Trophoblast cell (in vitro differentiated cells and primary cell): Measurements from ENCODE around the gene PDE4B.

Experiments used
- DNase-seq, 2 donors: peaks; one replicate each; pipeline ENCODE4 v3.0.0-alpha.2; 2016
- H2AFZ ChIP-seq: 2 replicates; pipeline ENCODE4 v1.6.1; 2013; ENCODE audit warnings: low read length, moderate library complexity, mild to moderate bottlenecking; ENCODE audit not compliant: insufficient read depth, poor library complexity
- H2AK5ac ChIP-seq: 2 replicates; pipeline ENCODE4 v1.6.1; 2013; ENCODE audit warnings: mild to moderate bottlenecking, low read length
- H2BK120ac ChIP-seq: 2 replicates; pipeline ENCODE4 v1.6.1; 2013; ENCODE audit warnings: low read length, mild to moderate bottlenecking, moderate library complexity; ENCODE audit not compliant: insufficient read depth, poor library complexity
- H2BK12ac ChIP-seq: 2 replicates; pipeline ENCODE4 v1.6.1; 2013; ENCODE audit warnings: mild to moderate bottlenecking, low read length, moderate library complexity
- H2BK5ac ChIP-seq: 2 replicates; pipeline ENCODE4 v1.6.1; 2013; ENCODE audit warnings: low read length, low read depth, moderate library complexity, mild to moderate bottlenecking; ENCODE audit not compliant: poor library complexity
- H3K14ac ChIP-seq: 2 replicates; pipeline ENCODE4 v1.6.1; 2013; ENCODE audit warnings: mild to moderate bottlenecking, low read length
- H3K18ac ChIP-seq: 2 replicates; pipeline ENCODE4 v1.6.1; 2013; ENCODE audit warnings: mild to moderate bottlenecking, low read length
- H3K23ac ChIP-seq: 2 replicates; pipeline ENCODE4 v1.6.1; 2013; ENCODE audit warnings: low read length
- H3K27ac ChIP-seq: 2 replicates; pipeline ENCODE4 v1.5.1; 2013; ENCODE audit warnings: low read depth, mild to moderate bottlenecking, inconsistent platforms, low read length, moderate library complexity
- H3K27me3 ChIP-seq: 2 replicates; pipeline ENCODE4 v1.6.1; 2013; ENCODE audit warnings: inconsistent platforms, mild to moderate bottlenecking, low read length, moderate library complexity; ENCODE audit not compliant: insufficient read depth
- H3K36me3 ChIP-seq, 2 experiments: 1 replicate in 1 of 2; 2 replicates in 1 of 2; pipeline ENCODE4 v1.6.1; 2013; ENCODE audit warnings: low read length in 2 of 2, mild to moderate bottlenecking in 2 of 2, moderate library complexity in 1 of 2; ENCODE audit not compliant: insufficient read depth in 2 of 2, control insufficient read depth in 1 of 2
- H3K4ac ChIP-seq: 2 replicates; pipeline ENCODE4 v1.6.1; 2013; ENCODE audit warnings: low read depth, mild to moderate bottlenecking, low read length, moderate library complexity
- H3K4me1 ChIP-seq, 2 experiments: 1 replicate in 1 of 2; 2 replicates in 1 of 2; pipeline ENCODE4 v1.6.1; 2013; ENCODE audit warnings: low read length in 2 of 2, mild to moderate bottlenecking in 2 of 2, moderate library complexity in 1 of 2; ENCODE audit not compliant: insufficient read depth in 2 of 2, control insufficient read depth in 1 of 2
- H3K4me2 ChIP-seq: 2 replicates; pipeline ENCODE4 v1.6.1; 2013; ENCODE audit warnings: inconsistent platforms, mild to moderate bottlenecking, low read length, moderate library complexity
- H3K4me3 ChIP-seq: 2 replicates; pipeline ENCODE4 v1.5.1; 2013; ENCODE audit warnings: mild to moderate bottlenecking, low read depth, low read length, inconsistent platforms
- H3K79me1 ChIP-seq: one replicate; pipeline ENCODE4 v1.6.1; 2013; ENCODE audit warnings: low read length
- H3K79me2 ChIP-seq: 2 replicates; pipeline ENCODE4 v1.6.1; 2013; ENCODE audit warnings: low read length, mild to moderate bottlenecking; ENCODE audit not compliant: control insufficient read depth, insufficient read depth, poor library complexity
- H3K9ac ChIP-seq: 2 replicates; pipeline ENCODE4 v1.6.1; 2013; ENCODE audit warnings: mild to moderate bottlenecking, low read length
- H3K9me3 ChIP-seq: 2 replicates; pipeline ENCODE4 v1.6.1; 2013; ENCODE audit warnings: low read depth, mild to moderate bottlenecking, control low read depth, inconsistent platforms, low read length; ENCODE audit not compliant: insufficient read depth
- H4K12ac ChIP-seq: 2 replicates; pipeline ENCODE4 v1.6.1; 2013; ENCODE audit warnings: low read depth, mild to moderate bottlenecking, low read length, moderate library complexity
- H4K8ac ChIP-seq: 2 replicates; pipeline ENCODE4 v1.6.1; 2013; ENCODE audit warnings: low read depth, mild to moderate bottlenecking, low read length, moderate library complexity
- H4K91ac ChIP-seq: one replicate; pipeline ENCODE4 v1.6.1; 2013; ENCODE audit warnings: low read depth, mild to moderate bottlenecking, low read length, moderate library complexity
- WGBS: extraction: QIAGEN DNeasy Blood & Tissue Kit; methylation state at CpG from one replicate; pipeline ENCODE4 v1.1.7; 2013; ENCODE audit warnings: missing lambda C conversion rate; ENCODE audit not compliant: insufficient read length, insufficient coverage; ENCODE audit errors: extremely low coverage; 5-methylcytosine and 5-hydroxymethylcytosine counted together

PDE4B gene

GRCh38 chr1:66375125-66375524 lies 582.4 kb downstream of the PDE4B start:
- Histone ChIP-seq H3K14ac (no peak overlapping the region), H3K4me2 (no peak overlapping the region), H3K9me3 (peaks cover 1% of the 10 kb centered on the region), H3K36me3 (no peaks in the 10 kb centered on the region), H3K18ac (no peak overlapping the region), H2AK5ac (no peak overlapping the region), H3K9ac (no peak overlapping the region), H3K4ac (no peak overlapping the region), H3K4me3 (no peak overlapping the region), H2BK5ac (no peak overlapping the region), H3K4me1 (peaks cover 0 to 7% of the 10 kb centered on the region in 2 experiments), H3K27me3 (no peaks in the 10 kb centered on the region), H3K79me2 (no peaks in the 10 kb centered on the region), H4K12ac (no peak overlapping the region), H3K23ac (no peak overlapping the region), H4K8ac (no peak overlapping the region), H3K79me1 (peaks cover 3% of the 10 kb centered on the region), H3K27ac (no peak overlapping the region), H2BK12ac (no peak overlapping the region), H2AFZ (no peak overlapping the region), H4K91ac (no peak overlapping the region), H2BK120ac (no peak overlapping the region)
- WGBS: no CpG with 5 or more reads among the region's 2 CpGs
- DNase-seq: no peak

DNA sequence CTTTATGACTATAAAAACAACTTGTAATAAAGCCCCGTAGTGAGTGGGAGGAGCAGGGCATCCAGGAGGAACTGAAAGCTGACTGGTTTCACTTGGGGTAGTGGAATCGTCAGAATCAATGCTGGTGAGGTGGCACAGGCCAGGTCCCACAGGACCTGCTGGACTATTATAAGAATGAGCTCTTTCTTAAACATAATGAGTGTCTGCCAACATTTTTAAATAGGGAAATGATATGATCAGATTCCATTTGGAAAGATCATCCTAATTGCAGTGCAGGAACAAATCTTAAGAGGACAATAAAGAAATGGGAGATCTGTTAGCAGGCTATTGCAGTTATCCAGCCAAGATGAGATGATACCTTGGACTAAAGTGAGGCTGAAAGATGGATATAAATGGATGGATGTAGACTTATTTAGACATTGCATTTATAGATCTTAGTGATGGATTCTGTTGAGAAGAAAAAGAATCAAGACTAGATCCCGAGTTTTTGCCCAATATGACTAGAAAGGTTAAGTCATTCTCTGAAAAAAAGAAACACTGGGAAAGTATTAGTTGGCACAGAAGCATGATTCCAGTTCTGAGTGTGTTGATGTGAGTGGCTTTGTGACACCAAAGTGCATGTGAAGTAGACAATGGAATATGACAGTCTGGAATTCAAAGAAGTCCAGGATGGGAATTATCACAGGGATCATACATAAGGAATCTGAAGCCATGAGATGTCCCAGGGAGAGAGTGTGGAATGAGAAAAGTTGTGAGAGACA lies 587.9 kb downstream of the PDE4B start:
- no peak overlapping the region for H2BK5ac ChIP-seq
- H3K27me3 ChIP-seq: no peaks in the 10 kb centered on the region
- no peak overlapping the region for H4K12ac ChIP-seq
- H3K4me2 ChIP-seq: no peak overlapping the region
- H3K27ac ChIP-seq: no peak overlapping the region
- DNase-seq: peak in 1 of 2 donors; percentile 44
- H3K9ac ChIP-seq: no peak overlapping the region
- H3K14ac ChIP-seq: no peak overlapping the region
- no peaks in the 10 kb centered on the region for H3K79me1 ChIP-seq
- H4K8ac ChIP-seq: no peak overlapping the region
- no peak overlapping the region for H2AK5ac ChIP-seq
- H2BK120ac ChIP-seq: no peak overlapping the region
- H2BK12ac ChIP-seq: no peak overlapping the region
- H4K91ac ChIP-seq: no peak overlapping the region
- H3K36me3 ChIP-seq: no peaks in the 10 kb centered on the region
- H3K18ac ChIP-seq: no peak overlapping the region
- H3K9me3 ChIP-seq: peaks cover 7% of the 10 kb centered on the region
- WGBS: no CpG with 5 or more reads among the region's 3 CpGs
- H3K79me2 ChIP-seq: no peaks in the 10 kb centered on the region
- H3K23ac ChIP-seq: no peak overlapping the region
- no peak overlapping the region for H2AFZ ChIP-seq
- no peak overlapping the region for H3K4me3 ChIP-seq
- no peaks in the 10 kb centered on the region for H3K4me1 ChIP-seq
- no peak overlapping the region for H3K4ac ChIP-seq

DNA sequence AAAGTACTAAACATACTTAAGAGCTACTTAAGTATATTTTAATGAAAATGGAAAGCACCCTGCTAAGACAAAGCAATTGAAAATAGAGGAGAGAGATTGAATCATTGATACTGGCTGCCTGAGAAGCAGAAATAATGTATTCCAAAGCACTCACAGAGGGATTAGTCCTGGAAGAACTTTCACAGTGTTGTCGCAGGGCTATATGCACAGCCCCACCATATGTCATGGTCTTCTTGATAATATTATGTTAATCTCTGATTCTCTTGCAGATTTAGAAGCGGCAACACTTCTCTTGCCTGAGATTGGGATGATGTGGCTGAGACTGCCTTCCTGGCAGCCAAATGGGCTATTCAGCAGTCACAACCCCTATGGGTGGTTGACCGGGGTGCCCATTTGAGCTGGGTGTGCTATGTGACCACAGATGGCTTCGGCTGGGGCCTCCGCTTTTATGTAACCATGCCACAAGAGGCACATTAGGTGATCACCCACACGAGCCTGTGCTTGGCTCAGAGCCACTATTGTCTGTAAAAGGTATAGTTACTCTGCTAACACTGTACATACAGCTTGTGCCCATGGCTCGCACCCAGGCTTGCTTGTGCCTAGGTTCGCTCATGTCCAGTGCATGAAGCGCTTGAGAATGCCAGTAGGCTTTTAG lies 589.1 kb downstream of the PDE4B start:
- WGBS: no CpG with 5 or more reads among the region's 9 CpGs

DNA sequence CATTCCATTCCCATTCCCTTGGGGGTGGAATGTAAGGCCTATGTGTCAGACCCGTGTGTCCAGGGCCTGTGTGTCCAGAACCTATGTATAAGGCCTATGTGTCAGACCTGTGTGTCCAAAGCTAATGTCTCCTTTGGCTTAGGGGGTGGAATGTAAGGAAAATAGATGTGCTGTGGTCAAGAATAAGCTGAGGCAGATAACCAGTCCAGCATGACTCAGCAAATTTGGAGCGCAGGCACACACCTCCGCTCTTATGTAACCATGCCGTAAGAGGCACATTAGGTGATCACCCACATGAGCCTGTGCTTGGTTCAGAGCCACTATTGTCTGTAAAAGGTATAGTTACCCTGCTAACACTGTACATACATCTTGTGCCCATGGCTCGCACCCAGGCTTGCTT lies 590.5 kb downstream of the PDE4B start:
- Histone ChIP-seq H3K79me1 (no peaks in the 10 kb centered on the region), H3K79me2 (no peaks in the 10 kb centered on the region), H3K14ac (no peak overlapping the region), H4K12ac (no peak overlapping the region), H3K36me3 (no peaks in the 10 kb centered on the region), H2AK5ac (no peak overlapping the region), H3K27ac (no peak overlapping the region), H3K4me1 (no peaks in the 10 kb centered on the region), H2AFZ (no peak overlapping the region), H3K4me3 (no peak overlapping the region), H4K91ac (no peak overlapping the region), H3K4ac (no peak overlapping the region), H3K27me3 (no peaks in the 10 kb centered on the region), H2BK5ac (no peak overlapping the region), H4K8ac (no peak overlapping the region), H3K4me2 (no peak overlapping the region), H3K9ac (no peak overlapping the region), H3K18ac (no peak overlapping the region), H2BK12ac (no peak overlapping the region), H3K23ac (no peak overlapping the region), H2BK120ac (no peak overlapping the region), H3K9me3 (peaks cover 10% of the 10 kb centered on the region)
- no peak for DNase-seq
- no CpG with 5 or more reads among the region's 5 CpGs for WGBS

More for the DNA sequence above, 589.1 kb downstream of the PDE4B start:
- H2BK120ac ChIP-seq: no peak overlapping the region
- no peak overlapping the region for H3K9ac ChIP-seq
- no peak overlapping the region for H2BK5ac ChIP-seq
- H3K27ac ChIP-seq: no peak overlapping the region
- no peak for DNase-seq
- no peak overlapping the region for H4K12ac ChIP-seq
- no peak overlapping the region for H2AFZ ChIP-seq
- H3K4me2 ChIP-seq: no peak overlapping the region
- H3K4ac ChIP-seq: no peak overlapping the region
- no peaks in the 10 kb centered on the region for H3K79me1 ChIP-seq
- no peaks in the 10 kb centered on the region for H3K4me1 ChIP-seq
- no peak overlapping the region for H2BK12ac ChIP-seq
- no peak overlapping the region for H3K14ac ChIP-seq
- no peak overlapping the region for H3K23ac ChIP-seq
- no peak overlapping the region for H4K8ac ChIP-seq
- no peak overlapping the region for H3K4me3 ChIP-seq
- no peaks in the 10 kb centered on the region for H3K36me3 ChIP-seq
- H3K79me2 ChIP-seq: no peaks in the 10 kb centered on the region
- no peaks in the 10 kb centered on the region for H3K27me3 ChIP-seq
- H4K91ac ChIP-seq: no peak overlapping the region
- peaks cover 10% of the 10 kb centered on the region for H3K9me3 ChIP-seq
- H3K18ac ChIP-seq: no peak overlapping the region
- no peak overlapping the region for H2AK5ac ChIP-seq
